Mesendoderm (in vitro differentiated cells): ENCODE data around the gene EML3.

Experiments
- DNase-seq: peaks from one replicate; pipeline ENCODE4 v3.0.0; 2013
- H2AK5ac ChIP-seq: 2 replicates; pipeline ENCODE4 v1.6.1; 2013; ENCODE audit warnings: low read length, inconsistent platforms
- H2BK120ac ChIP-seq: 2 replicates; pipeline ENCODE4 v1.6.1; 2013; ENCODE audit warnings: low read depth, mild to moderate bottlenecking, low read length, moderate library complexity, mixed read lengths
- H2BK15ac ChIP-seq: replicated peaks from 2 replicates; pipeline ENCODE4 v1.6.1; 2013; ENCODE audit warnings: low read depth, mild to moderate bottlenecking, moderate library complexity
- H2BK5ac ChIP-seq: 2 replicates; pipeline ENCODE4 v1.6.1; 2013; ENCODE audit warnings: low read length, inconsistent platforms
- H3K18ac ChIP-seq: 2 replicates; pipeline ENCODE4 v1.6.1; 2013; ENCODE audit warnings: mild to moderate bottlenecking, low read length, mixed read lengths
- H3K23ac ChIP-seq: one replicate; pipeline ENCODE4 v1.6.1; 2013; ENCODE audit warnings: low read length
- H3K27ac ChIP-seq: 2 replicates; pipeline ENCODE4 v1.5.1; 2013; ENCODE audit warnings: low read depth, mild to moderate bottlenecking, inconsistent platforms, low read length, moderate library complexity
- H3K27me3 ChIP-seq: 2 replicates; pipeline ENCODE4 v1.6.1; 2013; ENCODE audit warnings: low read length, control low read depth, mild to moderate bottlenecking, inconsistent platforms; ENCODE audit not compliant: insufficient read depth, poor library complexity
- H3K36me3 ChIP-seq: 2 replicates; pipeline ENCODE4 v1.6.1; 2013; ENCODE audit warnings: low read length, inconsistent platforms; ENCODE audit not compliant: control insufficient read depth, insufficient read depth
- H3K4ac ChIP-seq: one replicate; pipeline ENCODE4 v1.6.1; 2013; ENCODE audit warnings: low read depth, mild to moderate bottlenecking, low read length, moderate library complexity
- H3K4me1 ChIP-seq: 2 replicates; pipeline ENCODE4 v1.6.1; 2013; ENCODE audit warnings: low read depth, low read length, inconsistent platforms; ENCODE audit not compliant: control insufficient read depth
- H3K4me2 ChIP-seq: 2 replicates; pipeline ENCODE4 v1.6.1; 2013; ENCODE audit warnings: low read length
- H3K4me3 ChIP-seq: 2 replicates; pipeline ENCODE4 v1.5.1; 2013; ENCODE audit warnings: mild to moderate bottlenecking, low read length
- H3K56ac ChIP-seq: one replicate; pipeline ENCODE4 v1.6.1; 2013; ENCODE audit warnings: low read length
- H3K79me1 ChIP-seq: 2 replicates; pipeline ENCODE4 v1.6.1; 2013; ENCODE audit warnings: low read length, inconsistent platforms
- H3K79me2 ChIP-seq: 2 replicates; pipeline ENCODE4 v1.6.1; 2013; ENCODE audit warnings: mild to moderate bottlenecking, low read length; ENCODE audit not compliant: control insufficient read depth, insufficient read depth
- H3K9ac ChIP-seq: 2 replicates; pipeline ENCODE4 v1.6.1; 2013; ENCODE audit warnings: low read length, inconsistent platforms
- H4K5ac ChIP-seq: one replicate; pipeline ENCODE4 v1.6.1; 2013; ENCODE audit warnings: low read length
- H4K8ac ChIP-seq: one replicate; pipeline ENCODE4 v1.6.1; 2013; ENCODE audit warnings: low read depth, mild to moderate bottlenecking, control low read depth, low read length, moderate library complexity
- WGBS: extraction: QIAGEN DNeasy Blood & Tissue Kit; methylation state at CpG from one replicate; pipeline ENCODE4 v1.1.7; 2013; ENCODE audit warnings: low lambda C conversion rate, missing lambda C conversion rate; ENCODE audit not compliant: insufficient coverage; ENCODE audit errors: extremely low coverage; 5-methylcytosine and 5-hydroxymethylcytosine counted together

EML3 gene

DNA sequence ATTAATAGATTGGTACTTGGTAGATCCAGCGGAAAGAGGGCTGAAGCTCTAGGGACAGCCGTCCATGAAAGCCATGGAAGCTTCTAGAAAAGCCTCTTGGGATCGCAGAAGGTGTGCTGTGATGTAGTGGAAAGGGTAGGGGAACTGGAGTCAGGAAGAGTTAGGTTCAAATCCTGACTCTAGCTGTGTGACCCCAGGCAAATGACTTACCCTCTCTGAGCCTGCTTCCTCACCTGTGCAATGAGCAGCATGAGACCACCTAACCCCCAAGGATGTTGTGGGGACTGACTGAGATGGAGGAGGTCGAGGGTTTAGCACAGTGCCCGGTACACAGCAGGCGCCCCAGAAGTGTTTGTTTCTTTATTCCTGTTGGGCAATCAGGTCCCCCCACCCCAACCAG lies 2.2 kb downstream of the EML3 start:
- Histone ChIP-seq H3K27ac (no peak overlapping the region), H4K8ac (no peak overlapping the region), H3K4me1 (peaks cover 6% of the 10 kb centered on the region), H3K79me1 (no peaks in the 10 kb centered on the region), H2AK5ac (no peak overlapping the region), H2BK5ac (no peak overlapping the region), H3K4me3 (no peak overlapping the region), H3K36me3 (no peaks in the 10 kb centered on the region), H4K5ac (no peak overlapping the region), H3K4ac (no peak overlapping the region), H3K18ac (no peak overlapping the region), H3K27me3 (no peaks in the 10 kb centered on the region), H3K79me2 (no peaks in the 10 kb centered on the region), H2BK15ac (no peak overlapping the region), H3K56ac (no peak overlapping the region), H3K4me2 (no peak overlapping the region), H2BK120ac (no peak overlapping the region), H3K23ac (no peak overlapping the region), H3K9ac (no peak overlapping the region)
- WGBS: no CpG with 5 or more reads among the region's 6 CpGs
- DNase-seq: no peak

DNA sequence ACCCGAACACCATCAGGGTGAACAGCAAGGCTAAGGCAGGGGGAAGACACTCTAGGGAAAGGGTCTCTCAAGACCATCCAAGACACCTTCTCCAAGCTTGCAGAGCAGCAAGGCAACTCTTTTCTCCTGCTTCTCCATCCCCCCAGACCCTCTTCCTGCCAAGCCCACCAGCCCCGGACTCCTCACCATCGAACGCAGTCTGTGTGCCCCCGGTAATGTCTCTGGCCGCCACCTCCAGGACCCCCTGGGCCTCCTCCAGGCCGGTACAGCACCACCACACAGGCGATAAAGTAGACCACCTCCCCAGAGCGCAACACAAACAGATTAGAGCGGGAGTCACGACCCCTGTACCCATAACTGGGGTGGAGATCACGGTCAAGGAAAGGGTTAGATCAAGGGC lies 3.8 kb downstream of the EML3 start:
- no peak overlapping the region for H4K5ac ChIP-seq
- H3K9ac ChIP-seq: no peak overlapping the region
- H3K79me2 ChIP-seq: no peaks in the 10 kb centered on the region
- H3K23ac ChIP-seq: no peak overlapping the region
- H3K79me1 ChIP-seq: no peaks in the 10 kb centered on the region
- no peak overlapping the region for H2BK15ac ChIP-seq
- H4K8ac ChIP-seq: no peak overlapping the region
- no peak overlapping the region for H3K4ac ChIP-seq
- no peaks in the 10 kb centered on the region for H3K4me1 ChIP-seq
- DNase-seq: no peak
- H3K36me3 ChIP-seq: no peaks in the 10 kb centered on the region
- H2AK5ac ChIP-seq: no peak overlapping the region
- no peak overlapping the region for H3K27ac ChIP-seq
- H3K27me3 ChIP-seq: no peaks in the 10 kb centered on the region
- no peak overlapping the region for H3K4me2 ChIP-seq
- H2BK5ac ChIP-seq: no peak overlapping the region
- no peak overlapping the region for H2BK120ac ChIP-seq
- H3K4me3 ChIP-seq: no peak overlapping the region
- H3K56ac ChIP-seq: no peak overlapping the region
- no CpG with 5 or more reads among the region's 12 CpGs for WGBS
- no peak overlapping the region for H3K18ac ChIP-seq

DNA sequence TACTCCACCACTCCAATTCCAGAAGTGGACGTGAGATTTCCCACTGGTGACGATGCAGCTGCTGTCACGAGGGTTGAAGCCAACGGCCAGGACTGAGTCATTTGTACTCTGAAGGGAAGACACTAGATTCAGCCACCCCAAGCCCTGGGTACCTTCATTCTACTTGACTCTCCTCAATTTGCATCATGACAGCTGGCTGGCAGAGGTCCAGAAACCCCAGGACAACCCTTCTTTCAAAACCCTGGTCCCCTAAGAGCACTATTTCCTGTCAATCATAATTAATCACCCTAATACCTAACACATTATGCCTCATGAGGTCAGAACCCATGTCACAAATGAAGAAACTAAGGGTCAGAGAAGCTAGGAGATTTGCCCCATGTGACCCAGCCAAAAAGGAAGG lies 4.9 kb downstream of the EML3 start:
- H2AK5ac ChIP-seq: no peak overlapping the region
- H2BK5ac ChIP-seq: no peak overlapping the region
- H3K23ac ChIP-seq: no peak overlapping the region
- H3K18ac ChIP-seq: no peak overlapping the region
- H3K4ac ChIP-seq: no peak overlapping the region
- H3K79me2 ChIP-seq: no peaks in the 10 kb centered on the region
- H3K4me1 ChIP-seq: peaks cover 2% of the 10 kb centered on the region
- H3K4me3 ChIP-seq: no peak overlapping the region
- peak overlapping the region; percentile 4 for H3K9ac ChIP-seq
- no peak overlapping the region for H3K27ac ChIP-seq
- H4K8ac ChIP-seq: no peak overlapping the region
- H3K36me3 ChIP-seq: no peaks in the 10 kb centered on the region
- no CpG with 5 or more reads among the region's 4 CpGs for WGBS
- no peaks in the 10 kb centered on the region for H3K79me1 ChIP-seq
- no peaks in the 10 kb centered on the region for H3K27me3 ChIP-seq
- no peak for DNase-seq
- no peak overlapping the region for H4K5ac ChIP-seq
- no peak overlapping the region for H3K56ac ChIP-seq
- H3K4me2 ChIP-seq: no peak overlapping the region
- no peak overlapping the region for H2BK15ac ChIP-seq
- H2BK120ac ChIP-seq: no peak overlapping the region

DNA sequence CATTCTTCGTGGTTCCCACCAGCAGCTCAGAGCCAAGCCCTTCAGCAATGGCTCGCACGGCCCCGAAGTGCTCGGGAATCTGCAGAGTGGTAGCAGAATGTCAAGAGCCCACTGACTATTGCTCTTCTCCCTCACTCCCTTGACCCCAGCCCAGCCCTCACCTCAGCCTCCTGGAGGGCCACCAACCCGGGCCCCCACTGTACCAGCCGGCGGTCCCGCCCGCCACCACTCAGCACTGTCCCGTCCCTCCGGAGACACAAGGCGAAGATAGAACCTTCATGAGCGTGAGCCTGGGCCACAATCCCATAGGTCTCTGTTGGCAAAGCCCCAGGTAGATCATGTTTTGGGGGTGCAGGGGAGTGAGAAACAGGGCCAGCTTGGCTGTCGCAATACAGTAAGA lies 6.7 kb downstream of the EML3 start:
- Histone ChIP-seq H3K79me2 (peaks cover 5% of the 10 kb centered on the region), H3K56ac (no peak overlapping the region)

DNA sequence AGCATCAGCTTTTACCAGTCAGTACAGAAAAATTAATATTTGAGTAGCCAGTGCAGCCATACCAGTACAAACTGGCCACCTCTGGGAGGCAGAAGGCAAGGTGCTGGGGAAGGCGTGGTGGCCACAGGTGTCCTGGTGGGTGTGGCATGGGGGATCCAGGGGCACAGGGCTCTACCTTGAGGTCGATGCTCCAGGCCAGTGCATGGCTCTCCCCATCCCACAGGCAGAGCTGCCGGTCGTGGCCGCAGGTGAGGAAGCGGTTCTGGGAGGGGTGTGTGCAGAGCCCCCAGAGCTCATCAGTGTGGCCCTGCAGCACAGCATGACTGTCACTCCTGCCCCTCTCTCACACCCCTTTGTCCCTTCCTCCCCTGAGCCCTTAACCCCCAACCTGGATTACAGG lies 7.1 kb downstream of the EML3 start:
- H3K9ac ChIP-seq: no peak overlapping the region
- no peak for DNase-seq
- no peaks in the 10 kb centered on the region for H3K27me3 ChIP-seq
- no peaks in the 10 kb centered on the region for H3K79me1 ChIP-seq
- no peak overlapping the region for H3K4me2 ChIP-seq
- H4K5ac ChIP-seq: no peak overlapping the region
- no peak overlapping the region for H2BK15ac ChIP-seq
- H3K27ac ChIP-seq: no peak overlapping the region
- H3K4ac ChIP-seq: no peak overlapping the region
- H4K8ac ChIP-seq: no peak overlapping the region
- WGBS: no CpG with 5 or more reads among the region's 6 CpGs
- H3K36me3 ChIP-seq: no peaks in the 10 kb centered on the region
- no peak overlapping the region for H3K4me3 ChIP-seq
- no peak overlapping the region for H2BK5ac ChIP-seq
- H2AK5ac ChIP-seq: no peak overlapping the region
- H3K18ac ChIP-seq: no peak overlapping the region
- H3K4me1 ChIP-seq: peaks cover 2% of the 10 kb centered on the region
- no peak overlapping the region for H2BK120ac ChIP-seq
- H3K23ac ChIP-seq: no peak overlapping the region
- no peak overlapping the region for H3K56ac ChIP-seq
- peaks cover 9% of the 10 kb centered on the region for H3K79me2 ChIP-seq

More for the DNA sequence above, 6.7 kb downstream of the EML3 start:
- Histone ChIP-seq H4K8ac (no peak overlapping the region), H4K5ac (no peak overlapping the region), H3K27ac (no peak overlapping the region), H2AK5ac (no peak overlapping the region), H3K27me3 (no peaks in the 10 kb centered on the region), H3K79me1 (no peaks in the 10 kb centered on the region), H3K36me3 (no peaks in the 10 kb centered on the region), H3K23ac (no peak overlapping the region), H3K4me1 (peaks cover 2% of the 10 kb centered on the region), H2BK15ac (no peak overlapping the region), H2BK120ac (no peak overlapping the region), H3K4me3 (no peak overlapping the region), H3K4me2 (no peak overlapping the region), H3K4ac (no peak overlapping the region), H3K9ac (no peak overlapping the region), H3K18ac (no peak overlapping the region), H2BK5ac (no peak overlapping the region)
- WGBS: no CpG with 5 or more reads among the region's 15 CpGs
- DNase-seq: no peak

DNA sequence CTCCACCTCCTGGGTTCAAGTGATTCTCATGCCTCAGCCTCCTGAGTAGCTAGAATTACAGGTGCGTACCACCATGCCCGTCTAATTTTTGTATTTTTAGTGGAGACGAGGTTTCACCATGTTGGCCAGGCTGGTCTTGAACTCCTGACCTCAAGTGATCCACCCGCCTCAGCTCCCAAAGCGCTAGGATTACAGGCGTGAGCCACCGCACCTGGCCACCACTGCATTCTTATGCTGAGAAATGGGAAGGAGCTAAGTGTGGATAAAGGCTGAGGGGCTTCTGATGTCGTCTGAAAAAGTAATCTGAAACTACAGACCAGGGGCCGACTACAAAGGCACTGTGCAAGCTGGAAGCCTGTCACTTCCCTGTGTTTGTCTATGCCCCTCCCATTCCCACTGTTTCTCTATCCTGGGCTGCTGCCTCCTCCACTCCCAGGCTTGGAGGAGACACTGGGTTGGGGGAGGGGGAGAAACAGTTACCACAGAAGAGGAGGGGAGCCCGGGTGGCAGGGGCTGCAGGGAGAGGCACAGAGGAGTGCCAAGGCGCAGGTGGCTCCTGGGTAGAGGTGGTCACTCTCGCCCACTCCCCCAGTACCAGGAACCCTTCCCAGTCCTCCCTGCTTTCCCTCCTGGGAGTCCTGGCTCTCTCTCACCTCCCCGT lies 8.0 kb downstream of the EML3 start:
- H2BK120ac ChIP-seq: no peak overlapping the region
- H3K9ac ChIP-seq: no peak overlapping the region
- peaks cover 3% of the 10 kb centered on the region for H3K79me1 ChIP-seq
- no peaks in the 10 kb centered on the region for H3K27me3 ChIP-seq
- no peak overlapping the region for H3K4me3 ChIP-seq
- H3K4me1 ChIP-seq: peaks cover 2% of the 10 kb centered on the region
- H3K18ac ChIP-seq: no peak overlapping the region
- no peak overlapping the region for H4K5ac ChIP-seq
- H3K27ac ChIP-seq: no peak overlapping the region
- no peak overlapping the region for H2AK5ac ChIP-seq
- no peak overlapping the region for H4K8ac ChIP-seq
- no CpG with 5 or more reads among the region's 13 CpGs for WGBS
- peaks cover 15% of the 10 kb centered on the region for H3K79me2 ChIP-seq
- no peak overlapping the region for H2BK5ac ChIP-seq
- peak overlapping the region; percentile 50 for H3K23ac ChIP-seq
- H3K4me2 ChIP-seq: no peak overlapping the region
- DNase-seq: peak; percentile 67
- no peak overlapping the region for H3K4ac ChIP-seq
- no peak overlapping the region for H3K56ac ChIP-seq
- H3K36me3 ChIP-seq: no peaks in the 10 kb centered on the region
- no peak overlapping the region for H2BK15ac ChIP-seq
